Adrenal gland (tissue), 5 donors: ENCODE results near the gene STXBP2.

Experiments
- CTCF ChIP-seq, 6 experiments: fragments of 450-650 bp in 4 of 6; fragments of 200-600 bp in 2 of 6; sonication (generic) in 1 of 6; IDR thresholded peaks; 1 replicate in 5 of 6; 2 replicates in 1 of 6; pipeline versions ENCODE4 v1.5.1 to v1.8.0; 2016 to 2021; ENCODE audit warnings: antibody characterized with exemption in 6 of 6, mild to moderate bottlenecking in 2 of 6, moderate library complexity in 1 of 6
- POLR2A ChIP-seq, 2 donors: fragments of 450-650 bp; IDR thresholded peaks; one replicate each; pipeline ENCODE4 v1.6.1; 2017; ENCODE audit warnings: antibody characterized with exemption in 2 of 2, mild to moderate bottlenecking in 2 of 2, moderate library complexity in 1 of 2
- donor health status: DM: no; HTN: no; CAD: no.

- TF ChIP-seq CTCF (IDR thresholded peaks at IDR 0.05), result no peak
- no peak for TF ChIP-seq POLR2A (IDR thresholded peaks at IDR 0.05)
These were observed at the start of gene STXBP2 for GRCh38 chr19:7636691-7637373.
